ENCODE measurements around the gene HUNK.

- TF ChIP-seq EZH2 (IDR thresholded peaks at IDR 0.05; ENCODE audit: borderline replicate concordance, low read depth, low read length, poor library complexity, severe bottlenecking), result no peak
- TF ChIP-seq, protein P1, sequence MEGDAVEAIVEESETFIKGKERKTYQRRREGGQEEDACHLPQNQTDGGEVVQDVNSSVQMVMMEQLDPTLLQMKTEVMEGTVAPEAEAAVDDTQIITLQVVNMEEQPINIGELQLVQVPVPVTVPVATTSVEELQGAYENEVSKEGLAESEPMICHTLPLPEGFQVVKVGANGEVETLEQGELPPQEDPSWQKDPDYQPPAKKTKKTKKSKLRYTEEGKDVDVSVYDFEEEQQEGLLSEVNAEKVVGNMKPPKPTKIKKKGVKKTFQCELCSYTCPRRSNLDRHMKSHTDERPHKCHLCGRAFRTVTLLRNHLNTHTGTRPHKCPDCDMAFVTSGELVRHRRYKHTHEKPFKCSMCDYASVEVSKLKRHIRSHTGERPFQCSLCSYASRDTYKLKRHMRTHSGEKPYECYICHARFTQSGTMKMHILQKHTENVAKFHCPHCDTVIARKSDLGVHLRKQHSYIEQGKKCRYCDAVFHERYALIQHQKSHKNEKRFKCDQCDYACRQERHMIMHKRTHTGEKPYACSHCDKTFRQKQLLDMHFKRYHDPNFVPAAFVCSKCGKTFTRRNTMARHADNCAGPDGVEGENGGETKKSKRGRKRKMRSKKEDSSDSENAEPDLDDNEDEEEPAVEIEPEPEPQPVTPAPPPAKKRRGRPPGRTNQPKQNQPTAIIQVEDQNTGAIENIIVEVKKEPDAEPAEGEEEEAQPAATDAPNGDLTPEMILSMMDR (conservative IDR thresholded peaks at IDR 0.05; ENCODE audit: low read depth, low read length), result peak; percentile 91
Observed at GRCh38 chr21:31866077-31866511, 6.7 kb upstream of the HUNK start.
